PC-3 (cell line): ENCODE measurements around the gene RXFP3. TPM values are rescaled to one million over a fixed set of nuclear protein-coding genes. Genes with fewer than 3 reads are reported as not detected.

ENCODE experiments used
- ATAC-seq: fragments of 200-7000 bp; cut with Tn5 transposase; 2 replicates; pipeline ENCODE4 v1.9.1; 2020; ENCODE audit warnings: mild to moderate bottlenecking, moderate library complexity
- BruUV-seq: library from RNA; stranded (reverse); fragments of 400-500 nt; replicated peaks from 2 replicates; lab custom pipeline; 2021; lab: Mats Ljungman, UMichigan
- CTCF ChIA-PET: fragments of 300-600 bp; sonication (Branson Sonifier 250); formaldehyde crosslinking; loops from one replicate; lab custom pipeline; 2022; ENCODE audit warnings: antibody characterized with exemption; lab: Charles Lee
- POLR2A ChIA-PET: fragments of 300-600 bp; sonication (Branson Sonifier 250); formaldehyde crosslinking; loops from one replicate; lab custom pipeline; 2022; ENCODE audit warnings: antibody characterized with exemption; ENCODE audit not compliant: unreplicated experiment; lab: Charles Lee
- DNase-seq: peaks from one replicate; pipeline ENCODE4 v3.0.0-alpha.2; 2015
- H2AFZ ChIP-seq: fragments of 300-600 bp; sonication (generic); 2 replicates; pipeline ENCODE4 v1.6.0; 2016; ENCODE audit warnings: antibody characterized with exemption, low read length
- H3F3A ChIP-seq: fragments of 300-600 bp; sonication (generic); one replicate; pipeline ENCODE4 v1.6.0; 2017; ENCODE audit warnings: antibody characterized with exemption, low read length, control low read depth, mild to moderate bottlenecking; ENCODE audit not compliant: unreplicated experiment
- H3K27ac ChIP-seq: fragments of 300-600 bp; sonication (generic); 2 replicates; pipeline ENCODE4 v1.5.1; 2016; ENCODE audit warnings: mild to moderate bottlenecking, low read length
- H3K27me3 ChIP-seq: fragments of 300-600 bp; sonication (generic); 2 replicates; pipeline ENCODE4 v1.6.1; 2016; ENCODE audit warnings: low read length, mixed read lengths
- H3K36me3 ChIP-seq: fragments of 300-600 bp; sonication (generic); 2 replicates; pipeline ENCODE4 v1.6.1; 2016; ENCODE audit warnings: low read depth, mixed run types, low read length, mixed read lengths
- H3K4me1 ChIP-seq: fragments of 300-600 bp; sonication (generic); 2 replicates; pipeline ENCODE4 v1.5.1; 2016; ENCODE audit warnings: low read length; ENCODE audit not compliant: insufficient read depth
- H3K4me2 ChIP-seq: fragments of 300-600 bp; sonication (generic); 2 replicates; pipeline ENCODE4 v1.6.0; 2016; ENCODE audit warnings: low read length
- H3K4me3 ChIP-seq: fragments of 300-600 bp; sonication (generic); 2 replicates; pipeline ENCODE4 v1.5.1; 2016; ENCODE audit warnings: mild to moderate bottlenecking, low read length, mixed read lengths
- H3K79me2 ChIP-seq: fragments of 300-600 bp; sonication (generic); 2 replicates; pipeline ENCODE4 v1.6.1; 2017; ENCODE audit warnings: low read length, mixed read lengths
- H3K9ac ChIP-seq: fragments of 300-600 bp; sonication (generic); 2 replicates; pipeline ENCODE4 v1.6.0; 2016; ENCODE audit warnings: mild to moderate bottlenecking, low read length
- H3K9me2 ChIP-seq: fragments of 300-600 bp; sonication (generic); replicated peaks from 2 replicates; pipeline ENCODE4 v1.6.1; 2016; ENCODE audit warnings: mixed run types, low read length, mixed read lengths
- H3K9me3 ChIP-seq: fragments of 300-600 bp; sonication (generic); 2 replicates; pipeline ENCODE4 v1.6.1; 2016; ENCODE audit warnings: low read length, mixed read lengths
- H4K20me1 ChIP-seq: fragments of 300-600 bp; sonication (generic); 2 replicates; pipeline ENCODE4 v1.6.1; 2016; ENCODE audit warnings: low read length, mixed read lengths
- EZH2 ChIP-seq: fragments of 300-600 bp; sonication (generic); IDR thresholded peaks from one replicate; pipeline ENCODE4 v1.6.1; 2017; ENCODE audit warnings: antibody characterized with exemption, mild to moderate bottlenecking, low read length; ENCODE audit not compliant: unreplicated experiment
- EZH2phosphoT487 ChIP-seq: fragments of 300-600 bp; sonication (generic); IDR thresholded peaks from 2 replicates; pipeline ENCODE4 v1.6.1; 2018; ENCODE audit warnings: mild to moderate bottlenecking, antibody characterized with exemption, low read length, borderline replicate concordance
- intact Hi-C: fragments of 100-400 bp; cut with micrococcal nuclease; formaldehyde crosslinking; loops from 2 replicates; pipeline ENCODE4 v1.9.0; 2023
- total RNA-seq: library from RNA; depleted of rRNA; stranded (reverse); fragments of >200 nt; gene quantifications from 2 replicates; pipeline ENCODE4 v1.2.3, GENCODE V29; 2014
- TF ChIP-seq, protein P1 (sequence below): fragments of 300-600 bp; sonication (generic); conservative IDR thresholded peaks from 2 replicates; pipeline ENCODE4 v1.5.1; 2017; ENCODE audit warnings: antibody characterized with exemption, low read depth, mild to moderate bottlenecking, low read length

Gene RXFP3
- total RNA-seq, 1 experiment from 2014 or later: not detected

GRCh38 chr5:33980030-33980429, 43.8 kb downstream of the RXFP3 start:
- H3K4me3 ChIP-seq: no peak overlapping the region
- TF ChIP-seq, protein P1, sequence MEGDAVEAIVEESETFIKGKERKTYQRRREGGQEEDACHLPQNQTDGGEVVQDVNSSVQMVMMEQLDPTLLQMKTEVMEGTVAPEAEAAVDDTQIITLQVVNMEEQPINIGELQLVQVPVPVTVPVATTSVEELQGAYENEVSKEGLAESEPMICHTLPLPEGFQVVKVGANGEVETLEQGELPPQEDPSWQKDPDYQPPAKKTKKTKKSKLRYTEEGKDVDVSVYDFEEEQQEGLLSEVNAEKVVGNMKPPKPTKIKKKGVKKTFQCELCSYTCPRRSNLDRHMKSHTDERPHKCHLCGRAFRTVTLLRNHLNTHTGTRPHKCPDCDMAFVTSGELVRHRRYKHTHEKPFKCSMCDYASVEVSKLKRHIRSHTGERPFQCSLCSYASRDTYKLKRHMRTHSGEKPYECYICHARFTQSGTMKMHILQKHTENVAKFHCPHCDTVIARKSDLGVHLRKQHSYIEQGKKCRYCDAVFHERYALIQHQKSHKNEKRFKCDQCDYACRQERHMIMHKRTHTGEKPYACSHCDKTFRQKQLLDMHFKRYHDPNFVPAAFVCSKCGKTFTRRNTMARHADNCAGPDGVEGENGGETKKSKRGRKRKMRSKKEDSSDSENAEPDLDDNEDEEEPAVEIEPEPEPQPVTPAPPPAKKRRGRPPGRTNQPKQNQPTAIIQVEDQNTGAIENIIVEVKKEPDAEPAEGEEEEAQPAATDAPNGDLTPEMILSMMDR: no peak
- TF ChIP-seq EZH2 (no peak), EZH2phosphoT487 (no peak)
- no peaks in the 10 kb centered on the region for H3K79me2 ChIP-seq
- ChIA-PET POLR2A (interaction anchor here (0.6 kb wide), 1 partner anchor 17 kb away, joined by 3 read pairs; no protein-coding TSS in a partner anchor), CTCF (no interaction called here)
- ATAC-seq: no peak
- intact Hi-C loops: no loop called here
- H3K9me3 ChIP-seq: no peaks in the 10 kb centered on the region
- no peaks in the 10 kb centered on the region for H4K20me1 ChIP-seq
- BruUV-seq: no TSS peak
- no peaks in the 10 kb centered on the region for H3K9me2 ChIP-seq
- H3K27me3 ChIP-seq: no peaks in the 10 kb centered on the region
- no peak for DNase-seq
- no peaks in the 10 kb centered on the region for H3F3A ChIP-seq
- H3K4me2 ChIP-seq: no peak overlapping the region
- no peaks in the 10 kb centered on the region for H3K36me3 ChIP-seq
- no peak overlapping the region for H3K27ac ChIP-seq
- H2AFZ ChIP-seq: no peak overlapping the region
- H3K4me1 ChIP-seq: no peaks in the 10 kb centered on the region
- no peak overlapping the region for H3K9ac ChIP-seq

DNA sequence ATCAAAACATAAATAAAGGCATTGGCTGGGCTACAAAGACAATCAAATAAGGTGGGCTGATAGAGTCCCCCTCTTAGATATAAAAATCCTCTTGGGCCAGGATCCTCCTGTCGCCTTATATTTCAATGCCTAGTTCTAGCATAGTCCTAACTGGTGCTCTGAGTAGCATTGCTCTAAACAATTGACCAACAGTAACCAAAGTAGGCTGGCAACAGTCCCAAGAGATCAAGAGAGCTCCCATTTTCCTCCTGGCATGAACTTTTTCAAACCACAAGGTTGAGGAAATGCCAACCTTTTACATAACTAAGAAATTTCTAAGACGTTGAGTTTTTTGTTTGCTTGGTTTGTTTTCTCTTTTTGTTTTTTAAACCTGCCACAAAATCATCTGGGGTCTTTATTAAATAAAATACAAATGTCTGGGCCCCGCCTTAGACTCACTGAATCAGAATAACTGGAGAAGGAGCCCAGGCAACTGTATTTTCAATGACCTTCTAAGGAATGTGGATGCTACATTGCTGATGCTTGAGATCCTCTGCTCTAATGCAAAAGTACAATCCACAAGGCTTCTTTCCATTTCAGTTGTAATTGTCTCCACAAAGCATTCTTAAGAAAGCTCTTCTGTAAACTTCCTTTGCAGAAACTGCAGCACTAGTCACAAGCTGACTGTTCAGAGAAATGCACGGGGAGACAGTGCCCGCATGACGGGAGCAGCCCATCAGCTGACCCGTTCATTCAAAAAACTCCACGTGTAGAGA, 45.4 kb downstream of the RXFP3 start:
- ChIA-PET CTCF (no interaction called here), POLR2A (no interaction called here)
- Histone ChIP-seq H3K4me1 (no peaks in the 10 kb centered on the region), H3K79me2 (no peaks in the 10 kb centered on the region), H3K36me3 (no peaks in the 10 kb centered on the region), H3K27me3 (no peaks in the 10 kb centered on the region), H4K20me1 (no peaks in the 10 kb centered on the region), H3K9me2 (no peaks in the 10 kb centered on the region), H2AFZ (no peak overlapping the region), H3F3A (no peaks in the 10 kb centered on the region), H3K9ac (no peak overlapping the region), H3K4me3 (no peak overlapping the region), H3K9me3 (no peaks in the 10 kb centered on the region), H3K27ac (no peak overlapping the region), H3K4me2 (no peak overlapping the region)
- DNase-seq (peak; percentile 25), ATAC-seq (no peak)
- no TSS peak for BruUV-seq
- TF ChIP-seq EZH2 (no peak), EZH2phosphoT487 (no peak)
- TF ChIP-seq, protein P1: no peak
- intact Hi-C loops: no loop called here

GRCh38 chr5:33984178-33984577, 48.0 kb downstream of the RXFP3 start:
- H3F3A ChIP-seq: no peaks in the 10 kb centered on the region
- intact Hi-C loops: no loop called here
- no peak overlapping the region for H2AFZ ChIP-seq
- ATAC-seq (no peak), DNase-seq (no peak)
- no peaks in the 10 kb centered on the region for H3K27me3 ChIP-seq
- H3K4me2 ChIP-seq: no peak overlapping the region
- H3K36me3 ChIP-seq: peaks cover 18% of the 10 kb centered on the region
- no peaks in the 10 kb centered on the region for H3K9me2 ChIP-seq
- BruUV-seq: no TSS peak
- no peaks in the 10 kb centered on the region for H3K4me1 ChIP-seq
- H3K4me3 ChIP-seq: no peak overlapping the region
- H4K20me1 ChIP-seq: no peaks in the 10 kb centered on the region
- no peaks in the 10 kb centered on the region for H3K79me2 ChIP-seq
- H3K9ac ChIP-seq: no peak overlapping the region
- ChIA-PET POLR2A (no interaction called here), CTCF (no interaction called here)
- H3K9me3 ChIP-seq: no peaks in the 10 kb centered on the region
- no peak for TF ChIP-seq EZH2
- TF ChIP-seq EZH2phosphoT487: no peak
- TF ChIP-seq, protein P1: no peak
- no peak overlapping the region for H3K27ac ChIP-seq
